Neuronal stem cell (in vitro differentiated cells): Measurements from ENCODE around the gene STARD10.
A peak's percentile ranks its signal among the peaks of the same experiment; 100 is the strongest.

Experiments used
- DNase-seq: peaks from one replicate; pipeline ENCODE4 v3.0.0-alpha.2; 2013; ENCODE audit warnings: low spot score
- H2AFZ ChIP-seq: one replicate; pipeline ENCODE4 v1.6.1; 2013; ENCODE audit warnings: mild to moderate bottlenecking, low read length, inconsistent platforms
- H2AK5ac ChIP-seq: 2 replicates; pipeline ENCODE4 v1.6.1; 2013; ENCODE audit warnings: low read depth, mild to moderate bottlenecking, inconsistent platforms, low read length, moderate library complexity, mixed read lengths
- H2BK120ac ChIP-seq: 2 replicates; pipeline ENCODE4 v1.6.1; 2013; ENCODE audit warnings: low read depth, mild to moderate bottlenecking, inconsistent platforms, low read length, moderate library complexity, mixed read lengths
- H2BK12ac ChIP-seq: one replicate; pipeline ENCODE4 v1.6.1; 2013; ENCODE audit warnings: low read length, inconsistent platforms
- H2BK15ac ChIP-seq: 2 replicates; pipeline ENCODE4 v1.6.1; 2013; ENCODE audit warnings: mild to moderate bottlenecking, low read length, inconsistent platforms, mixed read lengths
- H2BK5ac ChIP-seq: one replicate; pipeline ENCODE4 v1.6.1; 2013; ENCODE audit warnings: inconsistent platforms, mild to moderate bottlenecking, low read length, moderate library complexity
- H3K14ac ChIP-seq: one replicate; pipeline ENCODE4 v1.6.1; 2013; ENCODE audit warnings: low read length, inconsistent platforms
- H3K18ac ChIP-seq: 2 replicates; pipeline ENCODE4 v1.6.1; 2013; ENCODE audit warnings: low read length, inconsistent platforms
- H3K23ac ChIP-seq: 2 replicates; pipeline ENCODE4 v1.6.1; 2013; ENCODE audit warnings: low read depth, mild to moderate bottlenecking, mixed read lengths, low read length, inconsistent platforms; ENCODE audit not compliant: poor library complexity
- H3K27ac ChIP-seq: replicated peaks from 3 replicates; pipeline ENCODE4 v1.5.1; 2013; ENCODE audit warnings: low read length, inconsistent platforms
- H3K27me3 ChIP-seq, 3 experiments: 2 replicates each; pipeline ENCODE4 v1.6.1; 2013; ENCODE audit warnings: low read length in 3 of 3, mild to moderate bottlenecking in 2 of 3, inconsistent platforms in 1 of 3, low read depth in 1 of 3, mixed read lengths in 1 of 3, moderate library complexity in 1 of 3; ENCODE audit not compliant: control insufficient read depth in 3 of 3, insufficient read depth in 3 of 3
- H3K36me3 ChIP-seq, 2 donors: replicated peaks in 1 of 2; 2 replicates each; pipeline ENCODE4 v1.6.1; 2013; ENCODE audit warnings: low read length in 2 of 2; ENCODE audit not compliant: control insufficient read depth in 2 of 2, insufficient read depth in 2 of 2
- H3K4ac ChIP-seq: 2 replicates; pipeline ENCODE4 v1.6.1; 2013; ENCODE audit warnings: inconsistent platforms, mild to moderate bottlenecking, low read length, moderate library complexity
- H3K4me1 ChIP-seq, 2 donors: 1 replicate in 1 of 2; 2 replicates in 1 of 2; pipeline ENCODE4 v1.6.1; 2013; ENCODE audit warnings: low read length in 2 of 2, low read depth in 1 of 2; ENCODE audit not compliant: control insufficient read depth in 2 of 2, insufficient read depth in 1 of 2
- H3K4me2 ChIP-seq: one replicate; pipeline ENCODE4 v1.6.1; 2013; ENCODE audit warnings: mild to moderate bottlenecking, low read length, inconsistent platforms; ENCODE audit not compliant: insufficient read depth, poor library complexity, severe bottlenecking
- H3K4me3 ChIP-seq, 2 donors: 2 replicates each; pipeline ENCODE4 v1.5.1; 2013; ENCODE audit warnings: low read length in 2 of 2, mild to moderate bottlenecking in 2 of 2, inconsistent platforms in 1 of 2, moderate library complexity in 1 of 2
- H3K79me1 ChIP-seq: one replicate; pipeline ENCODE4 v1.6.1; 2013; ENCODE audit warnings: low read depth, mild to moderate bottlenecking, inconsistent platforms, low read length, moderate library complexity
- H3K9ac ChIP-seq: one replicate; pipeline ENCODE4 v1.6.1; 2013; ENCODE audit warnings: mild to moderate bottlenecking, low read depth, low read length, inconsistent platforms; ENCODE audit not compliant: poor library complexity
- H3K9me3 ChIP-seq, 2 donors: replicated peaks in 1 of 2; 2 replicates each; pipeline versions ENCODE3 to v1.6.1; 2013; ENCODE audit warnings: low read length in 2 of 2, mild to moderate bottlenecking in 2 of 2, inconsistent platforms in 1 of 2, low read depth in 1 of 2, mixed read lengths in 1 of 2, moderate library complexity in 1 of 2; ENCODE audit not compliant: control insufficient read depth in 2 of 2, insufficient read depth in 1 of 2
- H4K8ac ChIP-seq: one replicate; pipeline ENCODE4 v1.6.1; 2013; ENCODE audit warnings: low read depth, mild to moderate bottlenecking, inconsistent platforms, low read length, moderate library complexity
- H4K91ac ChIP-seq: one replicate; pipeline ENCODE4 v1.6.1; 2013; ENCODE audit warnings: low read length, low read depth, mild to moderate bottlenecking, inconsistent platforms; ENCODE audit not compliant: poor library complexity
- WGBS, 2 donors: extraction: QIAGEN DNeasy Blood & Tissue Kit; methylation state at CpG; one replicate each; pipeline ENCODE4 v1.1.7; 2013; ENCODE audit warnings: missing lambda C conversion rate in 2 of 2, mixed read lengths in 1 of 2; ENCODE audit not compliant: insufficient read length in 2 of 2, insufficient replicate concordance in 1 of 2; ENCODE audit errors: extremely low coverage in 2 of 2; 5-methylcytosine and 5-hydroxymethylcytosine counted together

The STARD10 gene

DNA sequence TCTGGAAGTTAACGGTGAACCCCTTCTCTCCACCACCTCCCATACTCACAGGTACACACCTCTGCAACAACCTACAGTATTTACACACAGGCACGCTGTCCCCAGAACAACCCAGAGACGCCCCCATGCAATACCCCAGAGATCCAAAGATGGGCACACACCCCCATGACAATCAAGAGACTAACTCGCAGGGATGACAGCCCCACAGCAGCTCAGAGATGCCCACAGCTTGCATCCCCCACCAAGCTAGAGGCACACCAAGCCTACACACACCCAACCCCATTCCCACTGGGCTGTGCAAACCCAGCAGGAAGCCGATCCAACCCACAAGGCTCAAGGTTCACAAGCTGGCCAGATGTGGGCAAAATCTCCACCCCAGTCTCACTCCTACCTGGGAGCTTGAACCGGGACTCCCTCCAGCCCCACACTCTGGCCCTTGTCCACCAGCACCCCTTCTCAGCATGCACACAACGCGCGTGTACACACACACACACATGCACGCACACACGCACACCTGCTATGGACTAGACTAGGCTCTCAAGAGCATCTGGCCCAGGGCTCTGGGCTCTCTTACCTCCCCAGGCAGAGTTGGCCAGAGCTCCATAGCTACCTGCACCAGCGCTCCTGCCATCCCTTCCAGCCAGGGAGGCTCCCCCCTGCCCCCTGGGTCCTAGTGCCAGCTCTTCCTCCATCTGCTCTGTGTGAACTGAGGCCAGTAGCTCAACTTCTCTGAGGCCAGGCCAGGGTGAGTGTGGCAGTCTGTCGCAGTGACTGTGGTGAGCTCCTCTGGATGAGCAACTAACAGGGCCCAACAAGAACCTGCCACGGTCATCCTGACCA, 11.5 kb downstream of the STARD10 start:
- no peak for DNase-seq
- H3K79me1 ChIP-seq = no peaks in the 10 kb centered on the region

DNA sequence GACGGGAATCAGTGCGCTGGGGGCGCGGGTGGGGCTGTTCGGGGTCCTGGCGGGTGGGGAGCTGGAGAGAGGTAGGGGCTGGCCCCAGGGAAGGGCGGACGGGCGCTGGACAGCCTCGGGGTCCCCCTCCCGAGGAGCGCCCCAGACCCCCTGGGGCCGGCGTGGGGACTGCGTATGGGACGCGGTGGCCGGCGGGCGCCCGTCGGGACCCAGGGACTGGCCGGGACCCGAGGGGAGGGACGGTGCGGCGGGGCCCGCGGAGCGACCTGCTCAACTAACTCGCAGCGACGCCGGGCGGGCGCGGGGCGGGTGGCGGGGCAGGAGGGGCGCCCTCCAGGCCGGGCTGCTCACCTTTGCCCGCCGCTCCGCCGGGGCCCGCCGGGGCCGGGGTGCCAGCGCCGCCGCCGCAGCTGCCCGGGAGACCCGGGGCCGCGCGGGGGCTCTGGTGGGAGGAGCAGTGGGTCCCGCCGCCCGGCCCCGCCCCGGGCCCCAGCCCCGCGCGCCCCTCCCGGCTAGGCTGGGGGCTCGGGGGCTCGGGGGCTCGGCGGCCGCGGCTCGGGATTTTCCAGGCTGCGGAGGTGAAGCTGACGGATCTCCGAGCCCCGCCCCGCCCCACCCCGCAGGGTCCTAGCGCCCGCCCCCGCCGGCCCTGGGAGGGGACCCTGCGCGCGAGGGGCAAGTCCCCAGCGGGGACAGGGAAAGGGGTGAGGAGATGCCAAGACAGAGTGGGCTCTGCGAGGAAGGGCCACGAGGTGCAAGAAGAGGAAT, 12.3 kb downstream of the STARD10 start:
- H2BK5ac ChIP-seq = peak overlapping the region; percentile 84
- H3K36me3 ChIP-seq = no peaks in the 10 kb centered on the region
- no peak for DNase-seq
- H3K4me1 ChIP-seq = peaks cover 6 to 13% of the 10 kb centered on the region in 2 donors
- peak overlapping the region; percentile 70 for H2BK15ac ChIP-seq
- H3K27ac ChIP-seq = no peak overlapping the region
- H3K4ac ChIP-seq = no peak overlapping the region
- H4K8ac ChIP-seq = no peak overlapping the region
- peak overlapping the region; percentile 70 for H3K9ac ChIP-seq
- no peaks in the 10 kb centered on the region for H3K9me3 ChIP-seq
- peak overlapping the region; percentile 76 for H3K4me2 ChIP-seq
- peak overlapping the region; percentile 38 to 78 for H3K4me3 ChIP-seq
- no peak overlapping the region for H2BK12ac ChIP-seq
- H4K91ac ChIP-seq = no peak overlapping the region
- H3K18ac ChIP-seq = peak overlapping the region; percentile 75
- H3K27me3 ChIP-seq = peaks cover 0 to 35% (median 16%) of the 10 kb centered on the region in 3 experiments
- H2BK120ac ChIP-seq = no peak overlapping the region
- peak overlapping the region; percentile 81 for H2AFZ ChIP-seq
- no CpG with 5 or more reads among the region's 89 CpGs for WGBS, 2 donors
- peak overlapping the region; percentile 90 for H2AK5ac ChIP-seq
- no peak overlapping the region for H3K14ac ChIP-seq
- peak overlapping the region; percentile 52 for H3K23ac ChIP-seq
- H3K79me1 ChIP-seq = no peaks in the 10 kb centered on the region

More for the DNA sequence above, 11.5 kb downstream of the STARD10 start:
- Histone ChIP-seq H3K4ac (no peak overlapping the region), H3K23ac (peak overlapping the region; percentile 5), H2BK5ac (peak overlapping the region; percentile 33), H3K18ac (peak overlapping the region; percentile 65), H3K4me3 (peak overlapping the region; percentile 38 to 70), H2BK120ac (no peak overlapping the region), H4K91ac (no peak overlapping the region), H3K27me3 (peaks cover 0 to 35% (median 16%) of the 10 kb centered on the region in 3 experiments), H3K27ac (no peak overlapping the region), H2AFZ (peak overlapping the region; percentile 81), H2BK15ac (peak overlapping the region; percentile 34), H3K4me1 (peaks cover 8 to 16% of the 10 kb centered on the region in 2 donors), H3K36me3 (no peaks in the 10 kb centered on the region), H3K14ac (no peak overlapping the region), H4K8ac (no peak overlapping the region), H3K4me2 (peak overlapping the region; percentile 76), H3K9me3 (no peaks in the 10 kb centered on the region), H3K9ac (peak overlapping the region; percentile 46), H2AK5ac (no peak overlapping the region), H2BK12ac (no peak overlapping the region)
- WGBS, 2 donors = no CpG with 5 or more reads among the region's 14 CpGs

DNA sequence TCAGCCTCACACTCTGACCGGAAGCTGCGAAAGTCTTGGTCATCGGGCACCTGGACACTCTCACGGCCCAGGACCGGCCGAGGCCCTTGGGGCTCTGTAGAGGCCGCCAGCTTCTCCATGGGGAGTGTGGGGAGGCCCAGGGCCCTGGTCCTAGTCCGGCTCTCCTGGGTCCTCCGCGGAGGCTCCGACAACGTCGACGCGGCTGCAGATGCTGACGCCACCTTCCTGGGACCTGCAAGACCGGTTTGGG, 12.9 kb downstream of the STARD10 start:
- no peaks in the 10 kb centered on the region for H3K9me3 ChIP-seq
- H3K4me1 ChIP-seq = peaks cover 6 to 13% of the 10 kb centered on the region in 2 donors
- H3K27ac ChIP-seq = no peak overlapping the region

More for the DNA sequence above, 12.9 kb downstream of the STARD10 start:
- Histone ChIP-seq H3K79me1 (no peaks in the 10 kb centered on the region), H3K27me3 (peaks cover 0 to 35% (median 16%) of the 10 kb centered on the region in 3 experiments), H2AK5ac (peak overlapping the region; percentile 90), H3K4ac (no peak overlapping the region), H4K8ac (no peak overlapping the region), H2BK15ac (peak overlapping the region; percentile 70), H2BK120ac (no peak overlapping the region), H3K23ac (peak overlapping the region; percentile 52), H2BK12ac (no peak overlapping the region), H4K91ac (no peak overlapping the region), H2BK5ac (peak overlapping the region; percentile 84), H3K4me2 (peak overlapping the region; percentile 76), H2AFZ (peak overlapping the region; percentile 81), H3K18ac (peak overlapping the region; percentile 75), H3K14ac (peak overlapping the region; percentile 39), H3K9ac (peak overlapping the region; percentile 70), H3K36me3 (no peaks in the 10 kb centered on the region), H3K4me3 (peak overlapping the region; percentile 38 to 78)
- WGBS, 2 donors = no CpG with 5 or more reads among the region's 17 CpGs
- no peak for DNase-seq
